ENCODE measurements around the gene RCBTB2. TPM values are rescaled to one million over a fixed set of nuclear protein-coding genes. Genes with fewer than 3 reads are reported as not detected.
A peak's percentile ranks its signal among the peaks of the same experiment; 100 is the strongest.

The RCBTB2 gene
- total RNA-seq, 1 donor from 2014 or later, result 1.8 TPM

- TF ChIP-seq CTCF (IDR thresholded peaks at IDR 0.05; ENCODE audit: insufficient read depth, low read length, severe bottlenecking), result no peak
- DNase-seq (ENCODE audit: low read depth), result no peak
- Histone ChIP-seq H3K36me3 (ENCODE audit: control insufficient read depth, insufficient read depth, low read length) (no peaks in the 10 kb centered on the region), H3K4me3 (ENCODE audit: low read depth, low read length) (no peak overlapping the region), H3K27me3 (ENCODE audit: control insufficient read depth, insufficient read depth, low read length) (no peaks in the 10 kb centered on the region)
- no peak for FAIRE-seq
These were observed 12.7 kb upstream of the RCBTB2 start for GRCh38 chr13:48545608-48546007.

- FAIRE-seq (peak; percentile 28), DNase-seq (ENCODE audit: low read depth) (no peak)
- no peak overlapping the region for H3K4me3 ChIP-seq (ENCODE audit: low read depth, low read length)
- no peaks in the 10 kb centered on the region for H3K36me3 ChIP-seq (ENCODE audit: control insufficient read depth, insufficient read depth, low read length)
- no peaks in the 10 kb centered on the region for H3K27me3 ChIP-seq (ENCODE audit: control insufficient read depth, insufficient read depth, low read length)
- TF ChIP-seq CTCF (IDR thresholded peaks at IDR 0.05; ENCODE audit: insufficient read depth, low read length, severe bottlenecking), result no peak
These were observed 9.9 kb upstream of the RCBTB2 start for GRCh38 chr13:48542581-48543341.

GRCh38 chr13:48542138-48542537 is 9.3 kb upstream of the RCBTB2 start:
- peak; percentile 18 for FAIRE-seq
- Histone ChIP-seq H3K36me3 (ENCODE audit: control insufficient read depth, insufficient read depth, low read length) (no peaks in the 10 kb centered on the region), H3K4me3 (ENCODE audit: low read depth, low read length) (no peak overlapping the region), H3K27me3 (ENCODE audit: control insufficient read depth, insufficient read depth, low read length) (no peaks in the 10 kb centered on the region)
- no peak for TF ChIP-seq CTCF (IDR thresholded peaks at IDR 0.05; ENCODE audit: insufficient read depth, low read length, severe bottlenecking)
- no peak for DNase-seq (ENCODE audit: low read depth)

- no peaks in the 10 kb centered on the region for H3K36me3 ChIP-seq (ENCODE audit: control insufficient read depth, insufficient read depth, low read length)
- no peak for FAIRE-seq
- no peak for DNase-seq (ENCODE audit: low read depth)
- no peak overlapping the region for H3K4me3 ChIP-seq (ENCODE audit: low read depth, low read length)
- no peaks in the 10 kb centered on the region for H3K27me3 ChIP-seq (ENCODE audit: control insufficient read depth, insufficient read depth, low read length)
- no peak for TF ChIP-seq CTCF (IDR thresholded peaks at IDR 0.05; ENCODE audit: insufficient read depth, low read length, severe bottlenecking)
These were observed 6.7 kb upstream of the RCBTB2 start for GRCh38 chr13:48539550-48539949.

- DNase-seq (ENCODE audit: low read depth) (no peak), FAIRE-seq (no peak)
- H3K4me3 ChIP-seq (ENCODE audit: low read depth, low read length), result no peak overlapping the region
- H3K27me3 ChIP-seq (ENCODE audit: control insufficient read depth, insufficient read depth, low read length), result no peaks in the 10 kb centered on the region
- H3K36me3 ChIP-seq (ENCODE audit: control insufficient read depth, insufficient read depth, low read length), result no peaks in the 10 kb centered on the region
- TF ChIP-seq CTCF (IDR thresholded peaks at IDR 0.05; ENCODE audit: insufficient read depth, low read length, severe bottlenecking), result no peak
These were observed 3.9 kb upstream of the RCBTB2 start for GRCh38 chr13:48536621-48537250.

Measured in bronchial epithelial cell (primary cell).